B cell (primary cell): ENCODE data around the gene NPC2. TPM values are rescaled to one million over a fixed set of nuclear protein-coding genes. Genes with fewer than 3 reads are reported as not detected.

Experiments used
- ATAC-seq: fragments of 200-7000 bp; cut with Tn5 transposase; one replicate; pipeline ENCODE4 v1.10.0; 2021; ENCODE audit warnings: low read depth, mild to moderate bottlenecking, moderate number of reproducible peaks, moderate library complexity
- CTCF ChIA-PET: fragments of 350-600 bp; sonication (Branson Sonifier 250); formaldehyde crosslinking; loops from one replicate; lab custom pipeline; 2021; ENCODE audit warnings: antibody characterized with exemption, inconsistent platforms; lab: Charles Lee
- POLR2A ChIA-PET: fragments of 350-600 bp; sonication (Branson Sonifier 250); formaldehyde crosslinking; loops from one replicate; lab custom pipeline; 2021; ENCODE audit warnings: antibody characterized with exemption; lab: Charles Lee
- DNase-seq: peaks from one replicate; pipeline ENCODE4 v3.0.0; 2013
- H2AFZ ChIP-seq: 2 replicates; pipeline ENCODE4 v1.6.1; 2012; ENCODE audit warnings: mild to moderate bottlenecking, low read depth, low read length; ENCODE audit not compliant: insufficient read depth, poor library complexity, severe bottlenecking
- H3K27ac ChIP-seq, 2 donors: 1 replicate in 1 of 2; 2 replicates in 1 of 2; pipeline ENCODE4 v1.5.1; 2012 to 2013; ENCODE audit warnings: low read length in 2 of 2, mild to moderate bottlenecking in 2 of 2, moderate library complexity in 1 of 2
- H3K27me3 ChIP-seq, 4 experiments: fragments of 200-600 bp in 1 of 4; sonication (generic) in 1 of 4; replicated peaks in 1 of 4; 1 replicate in 2 of 4; 2 replicates in 2 of 4; pipeline versions ENCODE4 v1.6.1 to v1.7.0; 2013 to 2016; ENCODE audit warnings: low read length in 3 of 4, mild to moderate bottlenecking in 2 of 4, mixed read lengths in 1 of 4, moderate library complexity in 1 of 4; ENCODE audit not compliant: insufficient read depth in 4 of 4, control insufficient read depth in 3 of 4; ENCODE audit errors: control extremely low read depth in 1 of 4
- H3K36me3 ChIP-seq, 2 experiments: replicated peaks in 1 of 2; 1 replicate in 1 of 2; 2 replicates in 1 of 2; pipeline versions ENCODE4 v1.6.1 to v1.7.1; 2013; ENCODE audit warnings: low read length in 1 of 2; ENCODE audit not compliant: insufficient read depth in 2 of 2, control insufficient read depth in 1 of 2; ENCODE audit errors: control extremely low read depth in 1 of 2, extremely low read depth in 1 of 2
- H3K4me1 ChIP-seq, 2 donors: fragments of 200-600 bp in 1 of 2; sonication (generic) in 1 of 2; 1 replicate in 1 of 2; 2 replicates in 1 of 2; pipeline versions ENCODE4 v1.5.1 to v1.6.1; 2013 to 2017; ENCODE audit warnings: low read length in 2 of 2; ENCODE audit not compliant: control insufficient read depth in 2 of 2, insufficient read depth in 2 of 2
- H3K4me2 ChIP-seq: replicated peaks from 2 replicates; pipeline ENCODE3; 2012; ENCODE audit warnings: mild to moderate bottlenecking, low read depth, low read length; ENCODE audit not compliant: poor library complexity, severe bottlenecking
- H3K4me3 ChIP-seq, 5 experiments: fragments of 200-600 bp in 1 of 5; sonication (generic) in 1 of 5; 1 replicate in 3 of 5; 2 replicates in 2 of 5; pipeline versions ENCODE4 v1.5.1 to v1.7.0; 2011 to 2016; ENCODE audit warnings: low read length in 4 of 5, mild to moderate bottlenecking in 4 of 5, low read depth in 2 of 5, control low read depth in 1 of 5, moderate library complexity in 1 of 5; ENCODE audit not compliant: insufficient read depth in 1 of 5; ENCODE audit errors: control extremely low read depth in 1 of 5, extremely low read depth in 1 of 5
- H3K79me2 ChIP-seq: fragments of 200-600 bp; sonication (generic); one replicate; pipeline ENCODE4 v1.6.0; 2016; ENCODE audit warnings: low read length; ENCODE audit not compliant: control insufficient read depth, insufficient read depth
- H3K9ac ChIP-seq: fragments of 200-600 bp; sonication (generic); 2 replicates; pipeline ENCODE4 v1.6.1; 2017; ENCODE audit warnings: mild to moderate bottlenecking, low read length, moderate library complexity
- H3K9me3 ChIP-seq, 3 donors: one replicate each; pipeline versions ENCODE4 v1.6.1 to v1.7.1; 2013; ENCODE audit warnings: low read length in 2 of 3; ENCODE audit not compliant: control insufficient read depth in 2 of 3, insufficient read depth in 1 of 3; ENCODE audit errors: control extremely low read depth in 1 of 3
- H4K20me1 ChIP-seq: 2 replicates; pipeline ENCODE4 v1.6.0; 2012; ENCODE audit warnings: mild to moderate bottlenecking, low read length; ENCODE audit not compliant: insufficient read depth, control insufficient read depth, poor library complexity, severe bottlenecking
- H3K27ac Mint-ChIP-seq: one replicate; pipeline ENCODE4 v1.8.0; 2021; ENCODE audit warnings: mixed read lengths
- H3K27me3 Mint-ChIP-seq: one replicate; pipeline ENCODE4 v1.8.0; 2021; ENCODE audit warnings: mixed read lengths
- H3K4me1 Mint-ChIP-seq: one replicate; pipeline ENCODE4 v1.8.0; 2021; ENCODE audit warnings: mixed read lengths
- H3K4me3 Mint-ChIP-seq: one replicate; pipeline ENCODE4 v1.8.0; 2021; ENCODE audit warnings: mixed read lengths
- H3K9me3 Mint-ChIP-seq: one replicate; pipeline ENCODE4 v1.8.0; 2022; ENCODE audit warnings: mixed read lengths; ENCODE audit not compliant: insufficient read depth
- CTCF ChIP-seq: fragments of 200-600 bp; IDR thresholded peaks from one replicate; pipeline ENCODE4 v1.8.0; 2022; ENCODE audit warnings: antibody characterized with exemption, mild to moderate bottlenecking
- EZH2 ChIP-seq: IDR thresholded peaks from 2 replicates; pipeline ENCODE4 v1.6.1; 2012; ENCODE audit warnings: borderline replicate concordance, low read depth, mild to moderate bottlenecking, moderate library complexity, low read length; ENCODE audit not compliant: insufficient read depth, poor library complexity, severe bottlenecking
- WGBS: methylation state at CpG from one replicate; pipeline ENCODE4 v1.1.5; 2013; ENCODE audit warnings: missing lambda C conversion rate; ENCODE audit not compliant: insufficient coverage; 5-methylcytosine and 5-hydroxymethylcytosine counted together
- intact Hi-C: fragments of 100-400 bp; cut with micrococcal nuclease; formaldehyde crosslinking; loops from one replicate; pipeline ENCODE4 v1.10.0; 2022
- polyA plus RNA-seq: library from polyadenylated mRNA; depleted of rRNA; stranded (reverse); fragments of >200 nt; gene quantifications from 2 replicates; pipeline ENCODE4 v1.2.3, GENCODE V29; 2012
- total RNA-seq, 2 donors: library from RNA; stranded (reverse); fragments of 120-200 nt in 1 of 2; gene quantifications; 1 replicate in 1 of 2; 2 replicates in 1 of 2; pipeline versions ENCODE4 v1.2.3 to v1.2.4, GENCODE V29; 2013 to 2022

The NPC2 gene
- total and polyA plus RNA-seq, 2 donors (not counting 1 experiment from before 2014, with no cell fraction given) = 93.8 to 154 TPM

GRCh38 chr14:74519316-74520074, 26.4 kb upstream of the NPC2 start:
- ATAC-seq (no peak), DNase-seq (no peak)
- peaks cover 3 to 5% of the 10 kb centered on the region in 2 donors for H3K4me1 ChIP-seq
- TF ChIP-seq EZH2 (no peak), CTCF (no peak)
- peaks cover 0 to 3% (median 0%) of the 10 kb centered on the region in 4 experiments for H3K27me3 ChIP-seq
- no peaks in the 10 kb centered on the region for H3K36me3 ChIP-seq
- H4K20me1 ChIP-seq = no peaks in the 10 kb centered on the region
- Mint-ChIP-seq H3K4me1 (peaks cover 3% of the 10 kb centered on the region), H3K27ac (no peak overlapping the region), H3K4me3 (no peak overlapping the region), H3K27me3 (peaks cover 27% of the 10 kb centered on the region), H3K9me3 (no peaks in the 10 kb centered on the region)
- no peak overlapping the region for H3K9ac ChIP-seq
- H3K9me3 ChIP-seq = no peaks in the 10 kb centered on the region
- H2AFZ ChIP-seq = no peak overlapping the region
- ChIA-PET POLR2A (no interaction called here), CTCF (no interaction called here)
- 95% methylated on average over 5 of the region's 6 CpGs for WGBS
- no peak overlapping the region for H3K27ac ChIP-seq
- intact Hi-C loops = no loop called here
- no peaks in the 10 kb centered on the region for H3K79me2 ChIP-seq
- no peak overlapping the region for H3K4me3 ChIP-seq
- H3K4me2 ChIP-seq = no peak overlapping the region

GRCh38 chr14:74518221-74518620, 25.1 kb upstream of the NPC2 start:
- no peak overlapping the region for H3K4me3 ChIP-seq
- H3K27ac Mint-ChIP-seq = no peak overlapping the region
- peaks cover 24% of the 10 kb centered on the region for H3K27me3 Mint-ChIP-seq
- WGBS = 23% methylated on average over 6 of the region's 6 CpGs
- peaks cover 7% of the 10 kb centered on the region for H3K4me1 Mint-ChIP-seq
- DNase-seq (no peak), ATAC-seq (no peak)
- H3K79me2 ChIP-seq = no peaks in the 10 kb centered on the region
- no peaks in the 10 kb centered on the region for H3K36me3 ChIP-seq
- H2AFZ ChIP-seq = no peak overlapping the region
- intact Hi-C loops = no loop called here
- no peaks in the 10 kb centered on the region for H4K20me1 ChIP-seq
- TF ChIP-seq EZH2 (no peak), CTCF (no peak)
- H3K27ac ChIP-seq = no peak overlapping the region
- ChIA-PET POLR2A (no interaction called here), CTCF (no interaction called here)
- H3K4me1 ChIP-seq = peaks cover 6 to 7% of the 10 kb centered on the region in 2 donors
- no peaks in the 10 kb centered on the region for H3K9me3 Mint-ChIP-seq
- no peaks in the 10 kb centered on the region for H3K9me3 ChIP-seq
- H3K27me3 ChIP-seq = peaks cover 0 to 10% (median 2%) of the 10 kb centered on the region in 4 experiments
- no peak overlapping the region for H3K9ac ChIP-seq
- no peak overlapping the region for H3K4me2 ChIP-seq
- H3K4me3 Mint-ChIP-seq = no peak overlapping the region
